Glutamatergic neuron (in vitro differentiated cells): ENCODE data around the gene SMIM23. TPM values are rescaled to one million over a fixed set of nuclear protein-coding genes. Genes with fewer than 3 reads are reported as not detected.

Source experiments
- DNase-seq: peaks from one replicate; pipeline ENCODE4 v3.0.0; 2022
- H3K27ac Mint-ChIP-seq: one replicate; pipeline ENCODE4 v1.8.0; 2020; ENCODE audit warnings: mild to moderate bottlenecking, mixed read lengths, inconsistent platforms; ENCODE audit not compliant: unreplicated experiment
- H3K27me3 Mint-ChIP-seq: one replicate; pipeline ENCODE4 v1.8.0; 2020; ENCODE audit warnings: mild to moderate bottlenecking, moderate library complexity, mixed read lengths, inconsistent platforms; ENCODE audit not compliant: unreplicated experiment
- H3K36me3 Mint-ChIP-seq: one replicate; pipeline ENCODE4 v1.8.0; 2020; ENCODE audit warnings: mild to moderate bottlenecking, mixed read lengths, inconsistent platforms; ENCODE audit not compliant: unreplicated experiment
- H3K4me1 Mint-ChIP-seq: one replicate; pipeline ENCODE4 v1.8.0; 2020; ENCODE audit warnings: mild to moderate bottlenecking, low read depth, mixed read lengths, inconsistent platforms; ENCODE audit not compliant: unreplicated experiment
- H3K4me3 Mint-ChIP-seq: one replicate; pipeline ENCODE4 v1.8.0; 2020; ENCODE audit warnings: mild to moderate bottlenecking, mixed read lengths, inconsistent platforms; ENCODE audit not compliant: unreplicated experiment
- H3K9me3 Mint-ChIP-seq: one replicate; pipeline ENCODE4 v1.8.0; 2020; ENCODE audit warnings: mild to moderate bottlenecking, moderate library complexity, mixed read lengths, inconsistent platforms; ENCODE audit not compliant: unreplicated experiment
- total RNA-seq: library from RNA; stranded (reverse); fragmentation: NEBNext Ultra II Directional; extraction: Animal tissue kit (Norgen Biotek cat#: 25700); gene quantifications from one replicate; pipeline ENCODE4 v1.2.1, GENCODE V29; 2021; ENCODE audit not compliant: unreplicated experiment
- TF ChIP-seq, protein P1 (sequence below): fragments of 200-600 bp; sonication (generic); IDR thresholded peaks from one replicate; pipeline ENCODE4 v1.5.0; 2021; ENCODE audit not compliant: partially characterized antibody, unreplicated experiment

SMIM23 gene
- total RNA-seq, 1 donor from 2014 or later = not detected

DNA sequence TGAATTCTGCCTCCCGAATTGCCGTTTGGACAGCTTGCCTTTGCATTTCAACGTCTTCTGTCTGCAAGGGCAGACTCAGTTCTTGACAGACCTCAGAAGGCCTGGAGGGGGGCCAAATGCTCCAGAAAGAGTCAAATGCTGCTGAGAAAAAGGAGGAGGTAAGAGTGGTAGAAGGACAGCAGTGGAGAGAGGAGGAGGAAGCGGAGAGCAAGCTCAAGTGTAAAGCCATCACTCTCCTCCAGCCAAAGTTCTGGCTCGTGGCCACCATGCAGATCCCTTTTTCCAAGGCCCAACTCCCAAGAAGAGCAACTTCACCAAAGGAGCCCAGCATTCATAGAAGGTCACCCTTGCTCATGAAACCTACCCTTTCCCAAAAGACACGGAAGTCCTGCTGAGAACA, 36.9 kb upstream of the SMIM23 start:
- Mint-ChIP-seq H3K4me1 (peaks cover 12% of the 10 kb centered on the region), H3K9me3 (peaks cover 2% of the 10 kb centered on the region), H3K27ac (no peak overlapping the region), H3K4me3 (no peak overlapping the region), H3K36me3 (no peaks in the 10 kb centered on the region), H3K27me3 (peaks cover 4% of the 10 kb centered on the region)
- no peak for DNase-seq
- TF ChIP-seq, protein P1, sequence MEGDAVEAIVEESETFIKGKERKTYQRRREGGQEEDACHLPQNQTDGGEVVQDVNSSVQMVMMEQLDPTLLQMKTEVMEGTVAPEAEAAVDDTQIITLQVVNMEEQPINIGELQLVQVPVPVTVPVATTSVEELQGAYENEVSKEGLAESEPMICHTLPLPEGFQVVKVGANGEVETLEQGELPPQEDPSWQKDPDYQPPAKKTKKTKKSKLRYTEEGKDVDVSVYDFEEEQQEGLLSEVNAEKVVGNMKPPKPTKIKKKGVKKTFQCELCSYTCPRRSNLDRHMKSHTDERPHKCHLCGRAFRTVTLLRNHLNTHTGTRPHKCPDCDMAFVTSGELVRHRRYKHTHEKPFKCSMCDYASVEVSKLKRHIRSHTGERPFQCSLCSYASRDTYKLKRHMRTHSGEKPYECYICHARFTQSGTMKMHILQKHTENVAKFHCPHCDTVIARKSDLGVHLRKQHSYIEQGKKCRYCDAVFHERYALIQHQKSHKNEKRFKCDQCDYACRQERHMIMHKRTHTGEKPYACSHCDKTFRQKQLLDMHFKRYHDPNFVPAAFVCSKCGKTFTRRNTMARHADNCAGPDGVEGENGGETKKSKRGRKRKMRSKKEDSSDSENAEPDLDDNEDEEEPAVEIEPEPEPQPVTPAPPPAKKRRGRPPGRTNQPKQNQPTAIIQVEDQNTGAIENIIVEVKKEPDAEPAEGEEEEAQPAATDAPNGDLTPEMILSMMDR = no peak

DNA sequence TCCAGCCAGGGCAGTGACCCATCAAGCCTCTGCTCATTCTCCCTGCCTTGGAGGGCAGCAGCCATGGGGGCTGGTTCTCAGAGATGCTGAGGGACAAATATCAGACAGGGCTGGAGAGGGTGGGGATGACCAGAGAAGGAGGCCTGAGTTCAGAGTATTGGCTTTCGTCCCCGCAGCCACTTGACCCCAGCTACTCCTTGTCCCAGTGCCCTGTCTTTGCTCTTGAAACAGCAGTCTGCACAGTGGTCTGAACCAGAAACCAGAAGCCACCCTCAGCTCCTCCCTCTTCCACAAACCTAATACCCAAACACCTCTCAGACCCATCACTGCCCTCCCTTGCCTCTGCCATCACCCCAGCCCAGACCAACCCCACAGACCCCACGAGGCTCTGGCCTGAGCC, 36.3 kb upstream of the SMIM23 start:
- Mint-ChIP-seq H3K36me3 (no peaks in the 10 kb centered on the region), H3K27me3 (peaks cover 4% of the 10 kb centered on the region), H3K9me3 (peaks cover 2% of the 10 kb centered on the region), H3K4me3 (no peak overlapping the region), H3K27ac (peak overlapping the region; percentile 39), H3K4me1 (peaks cover 8% of the 10 kb centered on the region)
- DNase-seq = no peak
- TF ChIP-seq, protein P1 = no peak

DNA sequence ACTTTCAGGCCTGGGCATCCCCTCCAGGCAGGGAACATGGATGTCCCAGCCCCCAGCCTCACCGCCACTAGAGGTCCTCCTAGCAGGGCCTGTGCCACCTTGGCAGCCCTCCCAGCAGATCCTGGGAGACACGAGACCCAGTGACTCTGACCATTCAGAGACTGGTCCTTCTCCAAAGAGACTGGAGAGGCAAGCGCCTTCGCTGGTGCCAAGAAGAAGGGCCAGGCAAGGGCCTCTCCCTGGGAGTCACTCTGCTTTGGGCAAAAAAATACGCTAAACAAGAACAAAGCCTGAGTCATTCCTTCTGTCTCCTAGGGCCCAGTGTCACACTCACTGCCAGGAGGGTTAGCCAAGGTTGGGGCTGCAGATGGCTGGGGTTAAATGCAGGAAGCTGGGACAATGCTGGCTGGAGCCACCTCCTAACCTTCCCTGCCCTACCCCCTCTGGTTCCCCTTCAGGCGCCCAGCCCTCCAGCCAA, 35.3 kb upstream of the SMIM23 start:
- Mint-ChIP-seq H3K4me1 (peaks cover 3% of the 10 kb centered on the region), H3K27me3 (peaks cover 4% of the 10 kb centered on the region), H3K9me3 (peaks cover 2% of the 10 kb centered on the region), H3K36me3 (no peaks in the 10 kb centered on the region), H3K4me3 (no peak overlapping the region), H3K27ac (no peak overlapping the region)
- no peak for DNase-seq
- TF ChIP-seq, protein P1 = no peak

DNA sequence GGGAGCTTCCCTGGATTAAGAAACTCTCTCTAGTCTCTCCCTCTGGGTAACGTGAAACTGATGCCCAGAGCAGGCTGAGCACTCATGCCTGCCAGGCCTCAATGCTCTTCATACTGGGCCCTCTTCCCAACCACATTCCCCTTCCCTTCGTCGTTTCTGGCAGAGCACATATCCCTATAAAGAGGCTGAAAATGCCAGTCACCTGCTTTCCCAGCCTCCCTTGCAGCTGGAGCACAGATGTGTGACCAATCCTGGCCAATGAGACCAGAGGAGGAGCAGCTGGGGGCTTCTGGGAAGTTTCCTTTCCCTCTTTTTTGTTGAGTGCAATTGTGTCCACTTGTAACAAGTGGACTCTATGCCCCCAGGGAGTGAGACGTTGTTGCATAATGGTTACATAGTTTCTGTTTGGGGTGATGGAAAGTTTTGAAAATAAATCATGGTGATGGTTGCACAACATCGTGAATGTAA, 30.2 kb upstream of the SMIM23 start:
- H3K9me3 Mint-ChIP-seq = peaks cover 2% of the 10 kb centered on the region
- H3K27me3 Mint-ChIP-seq = no peaks in the 10 kb centered on the region
- no peak overlapping the region for H3K4me3 Mint-ChIP-seq
- no peaks in the 10 kb centered on the region for H3K4me1 Mint-ChIP-seq
- DNase-seq = no peak
- H3K27ac Mint-ChIP-seq = no peak overlapping the region
- TF ChIP-seq, protein P1 = no peak
- no peaks in the 10 kb centered on the region for H3K36me3 Mint-ChIP-seq

DNA sequence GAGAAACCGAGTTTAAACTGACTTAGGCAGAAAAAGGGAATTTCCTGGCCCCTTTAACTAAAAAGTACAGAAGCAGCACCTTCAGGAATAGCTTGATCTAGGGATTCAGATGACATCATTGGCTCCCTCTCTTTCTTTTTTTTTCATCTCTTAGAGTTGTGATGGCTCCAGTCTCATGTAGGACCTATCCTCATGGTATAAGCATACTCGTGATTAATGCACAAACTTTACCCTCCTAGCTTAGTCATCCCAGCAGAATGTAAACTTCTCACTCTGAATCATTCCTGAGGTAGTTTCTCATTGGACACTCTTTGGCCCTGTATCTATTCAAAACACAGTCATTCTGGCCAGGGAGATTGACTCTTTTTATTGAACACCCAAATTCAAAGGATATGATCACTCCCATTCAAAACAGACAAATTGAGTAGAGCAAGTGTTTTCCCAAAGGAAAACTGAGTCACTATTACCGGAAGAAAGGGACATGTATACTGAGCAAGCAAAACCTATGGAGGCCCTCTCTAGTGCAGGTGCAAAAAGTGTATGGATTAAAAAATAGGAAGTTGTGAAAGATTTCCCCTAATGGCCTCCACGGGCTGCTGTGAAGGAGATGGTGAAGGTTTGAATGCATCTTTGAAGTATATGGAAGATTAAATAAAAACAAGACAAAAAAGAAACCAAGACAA, 27.6 kb upstream of the SMIM23 start:
- Mint-ChIP-seq H3K4me3 (no peak overlapping the region), H3K27me3 (no peaks in the 10 kb centered on the region), H3K27ac (no peak overlapping the region), H3K36me3 (no peaks in the 10 kb centered on the region), H3K9me3 (no peaks in the 10 kb centered on the region), H3K4me1 (peaks cover 3% of the 10 kb centered on the region)
- TF ChIP-seq, protein P1 = no peak
- no peak for DNase-seq
